GM18502 (cell line): ENCODE results near the gene ZNF205.
"Not testable (repeated sequence)": the region's sequence is repeated elsewhere in the genome, so short reads cannot be mapped to it uniquely, and the experiment has no call there.

ENCODE experiments used
- ATAC-seq: cut with Tn5 transposase; IDR thresholded peaks from one replicate; pipeline ENCODE4 v1.9.1; 2021; ENCODE audit warnings: mild to moderate bottlenecking; ENCODE audit not compliant: unreplicated experiment, poor library complexity

Gene ZNF205

DNA sequence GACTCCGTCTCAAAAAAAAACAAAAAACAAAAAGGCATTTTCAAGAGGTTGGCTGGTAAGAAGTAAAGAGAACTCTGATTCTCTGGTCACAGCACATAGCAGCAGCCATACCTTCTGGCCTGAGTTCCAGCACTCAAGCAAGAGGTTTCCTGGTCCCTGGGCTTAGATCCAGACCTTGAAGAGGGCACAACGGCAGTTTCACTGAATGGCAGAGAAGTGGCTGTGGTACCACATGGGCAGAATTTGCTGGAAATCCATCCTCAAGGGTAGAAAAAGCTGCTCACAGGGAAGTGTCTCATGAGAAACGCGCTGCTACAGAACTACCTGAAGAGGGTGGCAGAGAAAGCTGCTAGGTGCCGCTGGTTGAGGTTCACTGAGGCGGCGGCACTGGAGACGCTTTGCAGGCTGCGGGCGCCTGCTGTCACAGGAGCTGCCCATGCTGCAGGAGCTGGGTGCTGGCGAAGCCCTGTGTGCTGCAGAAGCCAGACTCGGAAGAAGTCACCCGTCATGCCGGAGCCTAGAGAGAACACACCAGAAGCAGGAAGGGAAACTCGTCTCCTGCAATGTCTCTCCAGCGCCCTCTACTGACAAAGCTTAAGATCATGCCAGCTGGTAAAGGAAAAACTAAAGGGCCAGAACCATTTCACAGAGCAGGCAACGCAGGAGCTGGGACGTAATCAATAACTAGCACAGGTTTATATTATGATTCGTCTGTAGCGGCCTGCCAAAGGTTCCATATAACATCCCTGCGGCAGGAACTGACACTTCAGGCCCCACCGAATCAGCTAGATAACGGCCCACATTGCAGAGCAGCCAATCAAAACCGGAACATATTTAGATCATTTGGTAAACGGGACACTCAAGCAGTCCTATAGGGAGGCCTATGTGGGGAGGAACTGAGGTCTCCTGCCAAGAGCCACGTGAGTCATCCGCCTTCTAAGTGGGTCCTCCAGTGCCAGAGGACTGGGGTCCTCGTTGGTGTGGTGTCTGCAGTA, 17.0 kb downstream of the ZNF205 start:
- peak; percentile 58 for ATAC-seq

DNA sequence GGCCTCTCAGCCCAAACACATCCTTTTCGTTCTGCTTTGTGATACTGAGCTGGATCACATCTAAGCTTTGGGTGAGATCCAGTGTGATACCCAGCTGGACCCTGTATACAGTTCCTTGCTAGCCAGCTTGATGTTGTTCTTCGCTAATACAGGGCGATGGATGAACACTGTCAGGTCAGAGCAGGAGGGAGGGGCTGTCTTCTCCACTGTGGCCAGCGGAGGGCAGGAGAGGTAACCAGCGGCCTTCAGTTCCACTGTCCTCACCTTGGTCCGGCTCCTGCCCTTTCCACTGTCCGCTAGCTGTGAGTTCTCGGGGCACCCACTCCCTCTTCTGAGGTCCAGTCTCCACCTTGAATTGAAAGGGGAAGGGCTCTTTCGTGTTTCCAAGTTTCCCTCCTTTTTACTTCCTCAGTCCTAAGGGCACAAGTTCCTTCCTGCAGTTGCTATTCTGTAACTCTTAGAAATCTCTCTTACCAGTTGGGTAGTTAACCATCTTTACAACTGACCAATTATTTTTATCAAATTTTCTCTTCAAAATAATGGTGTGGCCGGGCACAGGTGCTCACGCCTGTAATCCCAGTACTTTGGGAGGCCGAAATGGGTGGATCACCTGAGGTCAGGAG, 19.5 kb downstream of the ZNF205 start:
- ATAC-seq, result no peak

DNA sequence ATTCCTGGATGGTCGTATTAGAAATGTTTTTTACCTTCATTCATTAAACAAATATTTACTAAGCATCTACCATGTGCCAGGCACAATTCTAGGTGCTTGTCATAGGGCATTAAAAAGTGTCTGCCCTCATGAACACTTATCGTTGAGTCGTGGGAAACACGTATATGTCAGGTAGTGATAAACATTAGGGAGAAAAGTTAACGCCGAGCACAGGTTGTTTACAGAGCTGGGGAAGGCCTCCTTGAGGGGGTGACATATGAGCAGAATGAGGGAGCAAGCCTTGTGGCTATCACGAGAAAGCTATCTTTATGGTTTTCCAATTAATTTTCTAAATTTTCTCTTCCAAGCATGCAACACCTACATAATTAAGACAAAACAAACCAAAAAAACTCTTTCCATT, 21.5 kb downstream of the ZNF205 start:
- no peak for ATAC-seq

DNA sequence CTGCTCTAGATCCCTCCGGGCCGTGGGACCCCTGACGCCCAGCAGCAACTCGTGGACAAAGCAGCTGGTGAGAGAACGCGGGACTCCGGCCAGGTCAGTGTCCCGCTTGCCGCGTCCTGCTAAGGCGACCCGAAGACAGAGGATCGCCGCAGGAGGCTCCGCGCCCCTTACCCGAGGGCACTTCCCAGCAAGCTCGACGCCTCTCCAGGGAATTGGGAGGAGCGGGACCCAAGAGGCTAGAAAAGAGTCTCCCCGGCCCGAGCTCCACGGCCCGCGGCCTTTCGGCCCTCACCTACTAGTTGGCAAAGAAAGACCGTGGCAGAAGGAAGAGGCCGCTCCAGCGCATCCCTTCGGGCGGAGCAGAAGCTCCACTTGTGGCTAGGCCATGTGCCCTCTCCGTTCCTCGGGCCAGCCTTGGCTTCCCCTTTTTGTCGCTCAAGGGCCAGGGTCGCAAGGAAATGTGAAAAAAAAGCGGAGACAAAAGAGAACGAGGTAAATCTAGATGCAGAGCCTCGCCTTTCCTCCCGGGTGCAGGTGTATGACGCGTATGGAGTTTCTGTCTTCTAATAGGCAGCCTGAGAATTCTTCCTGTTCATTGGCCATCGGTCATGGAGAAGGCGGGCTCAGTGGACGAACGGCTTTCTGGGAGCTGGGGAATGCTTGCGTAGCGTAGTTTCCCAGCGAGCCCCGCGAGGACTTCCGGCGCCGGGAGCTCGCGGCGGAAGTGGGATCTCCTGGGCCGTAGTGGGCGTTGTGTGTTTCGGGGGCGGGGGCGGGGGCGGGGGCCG, 22.1 kb downstream of the ZNF205 start, which contains the start of gene ZNF213:
ZNF213 (plus strand) TSS at position 692 of the 788 bp plus-strand sequence. CDS start 2,252 bp downstream, outside the sequence.
- peak; percentile 89 for ATAC-seq

DNA sequence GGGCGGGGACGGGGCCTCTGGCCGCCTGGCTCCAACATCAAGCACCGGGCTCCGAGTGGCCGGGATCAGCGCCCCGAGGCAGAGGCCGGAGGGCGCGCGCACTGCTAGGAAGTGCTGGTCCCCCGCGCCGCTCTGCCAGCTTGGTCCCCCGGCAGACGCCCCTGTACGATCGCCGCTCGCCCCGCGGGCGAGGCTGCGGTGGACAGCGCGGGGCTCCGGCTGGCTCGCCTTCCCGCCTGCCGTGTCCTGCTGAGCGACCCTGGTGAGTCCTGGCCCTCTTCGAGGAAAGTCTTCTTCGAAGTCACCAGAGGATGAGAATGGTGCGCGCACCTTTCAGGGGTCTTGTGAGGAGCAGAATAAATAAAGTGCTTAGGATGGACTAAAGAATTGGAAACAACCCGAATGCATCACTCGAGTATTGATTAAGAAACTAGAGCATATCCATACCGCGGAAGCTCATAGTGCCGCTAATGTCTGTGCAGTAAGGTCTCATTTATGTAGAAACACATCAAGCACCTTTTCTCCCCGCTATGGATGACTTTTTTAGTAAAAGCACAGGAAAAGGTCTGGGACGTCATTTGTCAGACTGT, 22.8 kb downstream of the ZNF205 start:
- peak; percentile 10 for ATAC-seq

DNA sequence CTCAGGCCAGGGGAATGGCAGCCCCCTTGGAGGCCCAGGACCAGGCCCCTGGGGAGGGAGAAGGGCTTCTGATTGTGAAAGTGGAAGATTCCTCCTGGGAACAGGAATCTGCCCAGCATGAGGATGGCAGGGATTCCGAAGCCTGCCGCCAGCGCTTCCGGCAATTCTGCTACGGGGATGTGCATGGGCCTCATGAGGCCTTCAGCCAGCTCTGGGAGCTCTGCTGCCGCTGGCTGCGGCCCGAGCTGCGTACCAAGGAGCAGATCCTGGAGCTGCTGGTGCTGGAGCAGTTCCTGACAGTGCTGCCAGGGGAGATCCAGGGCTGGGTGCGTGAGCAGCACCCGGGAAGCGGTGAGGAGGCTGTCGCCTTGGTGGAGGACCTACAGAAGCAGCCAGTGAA, 24.9 kb downstream of the ZNF205 start:
- no peak for ATAC-seq

DNA sequence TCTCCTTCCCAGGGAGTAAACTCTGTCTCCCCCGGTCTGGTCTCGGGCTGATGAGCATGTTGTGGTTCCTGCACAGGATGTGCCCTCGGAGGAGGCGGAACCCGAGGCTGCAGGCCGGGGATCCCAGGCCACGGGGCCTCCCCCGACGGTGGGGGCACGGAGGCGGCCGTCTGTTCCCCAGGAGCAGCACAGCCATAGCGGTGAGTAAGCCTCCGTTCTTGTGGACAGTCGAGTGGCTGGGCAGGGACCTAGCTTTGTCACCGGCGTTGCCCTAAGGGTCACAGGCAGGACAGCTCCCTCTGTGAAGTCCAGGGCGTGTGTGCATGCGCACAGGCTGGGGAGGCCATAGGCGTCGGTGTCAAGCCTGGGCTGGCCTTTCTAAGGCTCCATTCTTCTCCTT, 26.0 kb downstream of the ZNF205 start:
- no peak for ATAC-seq

DNA sequence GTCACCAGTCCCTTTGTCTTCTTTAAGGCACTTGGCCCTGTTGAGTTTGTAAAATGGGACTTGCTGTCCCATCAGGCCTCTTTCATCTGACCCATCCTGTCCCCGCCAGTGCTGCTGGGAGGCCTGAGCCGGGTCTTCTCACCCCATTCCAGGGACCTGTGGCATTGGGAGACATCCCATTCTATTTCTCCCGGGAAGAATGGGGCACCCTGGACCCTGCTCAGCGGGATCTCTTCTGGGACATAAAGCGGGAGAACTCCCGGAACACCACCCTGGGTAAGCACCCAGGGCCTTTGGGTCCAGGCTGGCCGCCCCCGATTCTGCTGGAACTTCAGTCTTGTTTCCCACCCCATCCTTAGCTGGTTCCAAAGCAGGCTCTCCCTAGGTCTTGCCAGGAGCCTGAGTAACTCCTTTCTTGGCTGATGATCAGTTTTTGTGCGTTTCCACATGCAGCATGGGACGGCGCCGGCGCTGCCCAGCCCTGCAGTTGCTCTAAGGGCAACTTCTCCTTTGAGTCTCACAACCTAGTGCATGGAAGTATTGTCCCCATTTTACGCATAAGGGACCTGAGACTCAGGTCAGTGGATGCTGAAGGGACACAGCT, 26.5 kb downstream of the ZNF205 start:
- ATAC-seq, result no peak

DNA sequence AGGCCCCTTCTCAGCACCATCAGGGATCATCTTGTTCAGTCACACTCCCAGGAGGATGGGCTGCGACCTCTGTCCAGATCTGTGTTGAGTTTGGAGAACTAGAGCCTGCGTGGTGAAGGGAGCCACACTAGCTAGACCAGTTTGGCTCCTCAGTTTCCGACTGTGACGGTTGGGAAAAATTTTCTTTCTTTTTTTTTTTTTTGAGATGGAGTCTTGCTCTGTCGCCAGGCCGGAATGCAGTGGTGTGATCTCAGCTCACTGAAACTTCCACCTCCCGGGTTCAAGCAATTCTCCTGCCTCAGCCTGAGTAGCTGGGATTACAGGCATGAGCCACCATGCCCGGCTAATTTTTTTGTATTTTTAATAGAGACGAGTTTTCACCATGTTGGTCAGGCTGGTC, 27.2 kb downstream of the ZNF205 start:
- not testable (repeated sequence) for ATAC-seq

DNA sequence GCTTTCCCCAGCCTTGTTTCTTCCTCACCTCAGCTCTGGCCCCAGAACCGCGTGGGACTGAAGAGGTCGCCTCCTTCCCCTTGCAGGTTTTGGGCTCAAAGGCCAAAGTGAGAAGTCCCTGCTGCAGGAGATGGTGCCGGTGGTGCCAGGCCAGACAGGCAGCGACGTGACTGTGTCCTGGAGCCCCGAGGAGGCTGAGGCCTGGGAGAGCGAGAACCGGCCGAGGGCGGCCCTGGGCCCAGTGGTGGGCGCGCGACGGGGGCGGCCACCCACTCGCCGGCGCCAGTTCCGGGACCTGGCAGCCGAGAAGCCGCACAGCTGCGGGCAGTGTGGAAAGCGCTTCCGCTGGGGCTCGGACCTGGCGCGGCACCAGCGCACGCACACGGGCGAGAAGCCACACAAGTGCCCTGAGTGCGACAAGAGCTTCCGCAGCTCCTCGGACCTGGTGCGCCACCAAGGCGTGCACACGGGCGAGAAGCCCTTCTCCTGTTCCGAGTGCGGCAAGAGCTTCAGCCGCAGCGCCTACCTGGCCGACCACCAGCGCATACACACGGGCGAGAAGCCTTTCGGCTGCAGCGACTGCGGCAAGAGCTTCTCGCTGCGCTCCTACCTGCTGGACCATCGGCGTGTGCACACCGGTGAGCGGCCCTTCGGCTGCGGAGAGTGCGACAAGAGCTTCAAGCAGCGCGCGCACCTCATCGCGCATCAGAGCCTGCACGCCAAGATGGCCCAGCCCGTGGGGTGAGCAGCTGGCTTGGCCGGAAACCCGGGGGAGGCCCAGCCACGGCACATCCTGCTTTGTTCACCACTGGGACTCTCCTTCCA, 28.4 kb downstream of the ZNF205 start:
- ATAC-seq, result no peak

DNA sequence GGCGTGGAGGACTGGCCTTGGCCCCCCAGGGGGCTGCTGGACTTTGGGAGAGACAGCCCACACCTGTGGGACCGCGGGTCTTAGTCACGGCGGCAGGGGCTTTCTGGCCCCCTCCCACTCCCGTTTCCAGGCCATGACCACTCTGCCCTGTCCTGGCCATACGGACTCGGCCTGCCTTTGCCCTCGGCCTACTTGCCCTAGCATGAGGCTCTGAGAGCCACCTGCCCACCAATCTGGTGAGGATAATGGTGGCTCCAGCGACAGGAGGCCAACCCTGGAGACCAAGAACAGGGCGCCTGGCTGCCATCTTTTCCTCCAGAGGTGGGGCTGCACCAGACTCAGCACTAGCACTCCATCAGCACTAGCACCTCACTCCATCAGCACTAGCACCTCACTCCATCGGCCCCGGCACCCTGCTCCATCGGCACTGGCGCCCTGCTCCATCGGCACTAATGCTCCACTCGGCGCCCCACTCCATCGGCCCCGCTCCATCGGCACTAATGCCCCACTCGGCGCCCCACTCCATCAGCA, 29.5 kb downstream of the ZNF205 start:
- no peak for ATAC-seq

DNA sequence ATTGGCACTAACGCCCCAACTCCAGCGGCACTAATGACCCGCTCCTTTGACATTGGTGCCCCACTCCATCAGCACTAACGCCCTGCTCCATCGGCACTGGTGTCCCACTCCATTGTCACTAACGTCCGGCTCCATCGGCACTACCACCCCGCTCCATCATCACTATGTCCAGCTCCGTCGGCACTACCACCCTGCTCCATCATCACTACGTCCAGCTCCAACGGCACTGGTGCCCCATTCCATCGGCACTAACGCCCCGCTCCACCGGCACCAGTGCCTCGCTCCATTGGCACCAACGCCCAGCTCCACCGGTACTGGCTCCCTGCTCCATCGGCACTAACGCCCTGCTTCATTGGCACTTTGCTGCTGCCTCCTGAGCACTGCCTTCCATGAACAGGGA, 29.9 kb downstream of the ZNF205 start:
- no peak for ATAC-seq

DNA sequence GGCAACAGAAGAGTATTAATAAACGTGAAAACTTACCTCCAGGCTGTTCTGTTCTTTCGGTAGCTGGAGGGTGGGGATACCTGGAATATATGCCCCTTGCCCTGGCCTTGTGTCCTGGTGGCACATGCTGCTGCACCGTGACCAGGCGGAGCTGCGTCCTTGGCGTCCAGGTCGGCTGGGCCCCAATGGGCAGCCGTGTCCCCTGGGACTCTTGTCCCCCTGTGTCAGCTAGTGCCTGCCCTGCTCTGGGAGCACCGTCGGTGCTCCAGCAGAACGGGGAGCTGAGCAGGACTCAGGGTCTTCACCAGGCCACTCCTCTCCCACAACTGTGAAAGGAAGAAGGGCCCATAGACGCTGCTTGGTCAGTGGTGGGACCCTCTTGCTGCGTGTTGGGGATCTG, 30.4 kb downstream of the ZNF205 start:
- ATAC-seq, result no peak

DNA sequence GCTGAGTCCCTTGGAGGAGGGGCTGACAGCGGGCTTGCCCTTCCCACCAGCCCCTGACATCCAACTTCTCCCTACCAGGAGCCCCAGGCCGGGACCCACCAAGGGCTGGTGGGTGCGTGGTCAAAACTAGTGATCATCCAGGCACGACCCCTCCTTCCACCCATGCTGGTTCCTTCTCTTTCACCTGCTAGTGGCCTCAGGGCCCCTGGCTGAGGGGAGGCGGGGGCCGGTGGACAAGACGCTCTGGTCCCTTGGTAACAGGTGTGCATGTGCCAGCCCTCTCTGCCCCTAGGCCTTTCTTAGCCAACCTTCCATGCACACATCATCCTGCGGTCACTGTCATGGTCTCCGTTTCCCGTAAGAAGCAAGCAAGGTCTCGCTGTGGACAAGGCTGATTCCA, 30.8 kb downstream of the ZNF205 start:
- no peak for ATAC-seq

DNA sequence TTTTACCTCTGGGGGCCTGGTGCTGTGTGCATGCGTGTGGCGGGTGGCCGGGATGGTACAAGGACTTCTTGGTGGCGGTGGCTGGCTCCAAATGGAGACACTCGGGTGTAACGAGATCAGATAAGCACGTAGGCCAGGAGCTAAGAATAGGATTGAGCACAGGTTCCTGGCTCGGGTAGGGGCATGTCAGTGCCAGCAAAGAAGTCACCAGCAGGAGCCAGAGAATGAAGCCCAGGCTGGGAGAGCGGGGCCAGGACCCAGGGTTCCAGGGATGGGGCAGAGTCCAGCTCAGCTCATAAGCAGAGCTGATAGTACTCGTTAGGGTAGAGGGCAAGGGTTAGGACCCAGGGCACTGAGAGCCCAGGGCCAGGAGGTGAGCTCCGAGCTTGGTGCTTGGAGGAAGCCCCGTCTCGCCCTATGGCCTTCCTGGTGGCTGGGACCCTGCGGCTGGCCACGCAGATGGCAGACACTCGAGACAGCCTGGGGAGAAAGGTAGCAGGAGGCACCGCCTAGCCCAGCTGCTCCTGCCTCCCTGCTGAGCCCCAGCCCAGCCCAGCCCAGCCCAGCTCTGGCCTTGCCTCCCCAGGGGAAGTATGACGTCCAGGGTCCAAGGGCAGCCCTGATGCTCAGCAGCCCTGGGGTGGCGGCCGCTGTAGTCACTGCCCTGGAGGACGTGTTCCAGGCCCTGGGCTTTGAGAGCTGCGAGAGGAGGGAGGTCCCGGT, 31.4 kb downstream of the ZNF205 start:
- ATAC-seq, result no peak

DNA sequence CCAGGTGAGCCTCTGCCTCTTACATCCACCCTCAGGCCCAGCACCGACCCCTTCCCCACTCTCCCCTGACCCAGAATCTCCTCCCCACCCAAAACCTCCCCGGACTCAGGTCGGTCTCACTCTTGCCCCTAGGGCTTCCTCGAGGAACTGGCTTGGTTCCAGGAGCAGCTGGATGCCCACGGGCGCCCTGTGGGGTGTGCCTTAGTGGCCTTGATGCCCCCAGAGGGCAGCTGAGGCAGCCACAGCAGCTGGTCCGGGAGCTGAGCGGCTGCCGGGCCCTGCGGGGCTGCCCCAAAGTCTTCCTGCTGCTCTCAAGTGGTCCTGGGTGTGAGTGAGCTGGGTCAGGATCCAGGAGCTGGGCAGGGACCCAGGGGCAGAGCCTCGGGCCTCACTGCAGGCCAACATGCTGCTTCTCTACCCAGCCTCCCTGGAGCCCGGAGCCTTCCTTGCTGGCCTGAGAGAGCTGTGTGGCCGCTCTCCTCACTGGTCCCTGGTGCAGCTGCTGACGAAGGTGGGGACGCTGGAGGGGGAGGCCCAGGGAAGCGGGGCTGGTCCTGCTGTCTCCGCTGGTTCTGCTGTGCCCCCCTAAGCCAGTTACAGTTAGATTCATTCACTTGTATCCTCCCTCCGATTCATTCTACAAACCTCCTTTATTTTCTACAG, 32.1 kb downstream of the ZNF205 start:
- no peak for ATAC-seq

DNA sequence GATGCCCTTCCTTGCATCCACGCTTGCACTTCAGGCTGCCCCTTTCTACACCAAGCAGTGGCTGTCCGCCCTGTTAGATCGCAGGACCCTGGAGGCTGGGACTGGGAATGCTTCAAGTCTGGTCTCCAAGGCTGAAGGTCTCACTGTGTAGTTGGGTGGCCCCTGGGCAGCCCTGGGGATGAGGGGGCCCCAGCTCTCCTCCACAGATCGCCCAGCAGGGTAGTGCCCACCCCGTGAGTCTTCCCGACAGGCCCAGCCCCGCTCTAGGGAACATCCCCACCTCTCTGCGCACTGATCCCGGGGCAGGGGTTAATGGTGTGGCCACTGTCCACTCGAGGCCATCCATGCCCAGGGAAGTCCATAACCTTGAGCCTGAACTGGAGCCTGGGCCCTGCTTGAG, 32.8 kb downstream of the ZNF205 start:
- no peak for ATAC-seq

DNA sequence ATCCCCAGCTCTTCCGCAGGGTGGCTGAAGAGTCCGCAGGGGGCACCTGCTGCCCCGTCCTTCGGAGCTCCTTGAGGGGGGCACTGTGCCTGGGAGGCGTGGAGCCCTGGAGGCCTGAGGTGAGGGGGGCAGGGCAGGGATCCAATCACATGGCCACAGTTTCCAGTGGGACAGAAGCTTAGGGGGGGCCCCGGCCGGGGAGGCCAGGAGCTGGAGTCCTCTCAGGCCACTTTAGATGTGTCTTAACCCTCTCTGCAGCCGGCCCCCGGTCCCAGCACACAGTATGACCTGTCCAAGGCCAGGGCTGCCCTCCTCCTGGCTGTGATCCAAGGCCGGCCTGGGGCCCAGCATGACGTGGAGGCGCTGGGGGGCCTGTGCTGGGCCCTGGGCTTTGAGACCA, 33.3 kb downstream of the ZNF205 start:
- ATAC-seq, result no peak
